ENCODE results near the gene SERTAD2.

The SERTAD2 gene

GRCh38 chr2:64607381-64608304, 46.1 kb downstream of the SERTAD2 start:
- no peak for DNase-seq (ENCODE audit: low read depth)

- peak; percentile 64 for DNase-seq (ENCODE audit: low read depth)
Measured at GRCh38 chr2:64606479-64607363, 47.0 kb downstream of the SERTAD2 start.

GRCh38 chr2:64605991-64606478, 47.7 kb downstream of the SERTAD2 start:
- no peak for DNase-seq (ENCODE audit: low read depth)

DNA sequence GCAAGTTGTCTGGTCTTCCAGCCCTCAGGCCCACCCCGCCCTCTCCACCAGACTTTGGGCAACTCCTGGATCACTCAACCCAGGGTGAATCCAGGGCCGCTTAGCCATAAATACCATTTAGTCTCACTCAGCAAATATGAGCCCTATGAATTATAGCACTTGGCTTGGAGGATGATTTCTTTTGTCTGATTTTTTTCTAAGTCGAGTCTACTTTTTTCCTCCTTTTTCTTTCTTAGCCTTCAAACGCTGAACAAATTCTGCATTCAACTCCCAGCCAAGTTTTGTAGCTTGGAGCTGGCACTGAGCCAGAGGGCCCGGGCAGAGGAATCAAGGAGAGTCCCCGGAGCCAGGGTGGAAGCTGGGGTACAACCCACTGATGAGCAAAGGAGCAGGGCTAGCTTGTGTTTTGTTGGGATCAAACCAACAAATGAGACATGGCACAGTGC, 48.7 kb downstream of the SERTAD2 start:
- no peak for DNase-seq (ENCODE audit: low read depth)

DNA sequence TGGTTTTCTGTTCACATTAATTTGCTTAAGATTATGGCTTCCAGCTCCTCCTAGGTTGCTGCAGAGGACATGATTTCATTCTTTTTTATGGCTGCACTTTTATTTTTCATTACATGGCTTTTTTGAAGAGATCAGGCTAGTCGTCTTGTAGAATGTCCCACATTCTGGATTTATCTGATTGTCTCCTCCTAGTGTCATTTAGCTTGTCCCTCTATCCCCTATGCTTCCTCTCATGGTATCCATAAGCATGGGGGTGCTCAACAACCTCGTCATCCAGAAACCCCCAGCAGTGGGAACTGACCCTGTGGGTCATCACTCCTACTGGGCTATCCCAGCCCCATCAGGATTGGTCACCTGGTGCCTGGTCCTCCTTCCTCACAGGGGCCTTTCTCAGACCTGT, 49.6 kb downstream of the SERTAD2 start:
- no peak for DNase-seq (ENCODE audit: low read depth)

GRCh38 chr2:64602436-64602835, 51.3 kb downstream of the SERTAD2 start:
- no peak for DNase-seq (ENCODE audit: low read depth)

GRCh38 chr2:64601785-64602391, 51.8 kb downstream of the SERTAD2 start:
- DNase-seq (ENCODE audit: low read depth), result no peak

DNA sequence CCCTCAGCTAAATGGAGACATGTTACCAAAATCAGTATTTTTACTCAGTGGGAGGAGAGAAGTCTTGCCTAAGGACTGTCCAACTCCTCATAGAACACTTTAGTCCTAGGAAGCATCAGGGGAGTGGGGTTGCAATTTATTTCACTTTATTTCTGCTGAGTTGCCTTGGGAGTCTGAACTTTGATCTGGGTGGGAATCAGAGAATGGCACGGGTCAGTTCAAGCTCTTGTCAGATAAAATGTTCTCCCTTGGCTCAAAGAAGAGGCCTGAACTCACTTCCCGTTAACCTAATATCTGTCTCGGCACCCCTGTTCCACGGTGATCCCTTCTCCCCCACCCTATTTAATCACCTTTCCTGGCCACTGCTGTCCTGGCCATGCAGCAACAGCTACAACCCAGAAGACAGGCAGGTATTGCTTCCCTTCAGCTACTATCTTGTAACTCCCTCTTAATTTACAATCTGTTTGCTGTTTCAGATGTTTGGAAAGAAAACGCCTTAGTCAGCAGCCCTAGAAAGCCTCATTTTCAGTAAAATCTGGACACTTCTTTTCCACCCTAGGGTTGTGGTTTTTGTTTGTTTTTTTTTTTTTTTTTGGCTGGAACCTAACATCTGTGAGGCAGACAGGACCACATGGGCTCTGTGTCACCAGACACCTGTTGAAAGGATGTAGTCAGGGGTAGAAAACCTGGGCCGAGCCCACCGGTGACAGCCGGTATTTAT, 52.5 kb downstream of the SERTAD2 start:
- no peak for DNase-seq (ENCODE audit: low read depth)

- DNase-seq (ENCODE audit: low read depth), result no peak
Measured at GRCh38 chr2:64599469-64599868, 54.2 kb downstream of the SERTAD2 start.

DNA sequence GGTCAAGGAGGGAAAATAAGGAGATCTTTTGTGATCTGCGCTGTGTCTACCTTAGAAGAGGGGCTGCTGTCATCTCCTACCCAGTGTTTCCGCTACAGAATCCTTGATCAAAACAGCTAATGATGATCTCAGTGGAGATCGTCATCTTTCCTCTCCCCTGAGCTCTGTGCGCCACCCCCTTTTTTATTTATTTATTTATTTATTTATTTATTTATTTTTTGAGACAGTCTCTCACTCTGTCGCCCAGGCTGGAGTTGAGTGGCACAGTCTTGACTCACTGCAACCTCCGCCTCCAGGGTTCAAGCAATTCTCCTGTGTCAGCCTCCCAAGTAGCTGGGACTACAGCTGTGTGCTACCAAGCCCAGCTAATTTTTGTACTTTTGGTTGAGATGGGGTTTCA, 55.5 kb downstream of the SERTAD2 start:
- no peak for DNase-seq (ENCODE audit: low read depth)

GRCh38 chr2:64595397-64596176, 58.1 kb downstream of the SERTAD2 start:
- DNase-seq (ENCODE audit: low read depth), result no peak

DNA sequence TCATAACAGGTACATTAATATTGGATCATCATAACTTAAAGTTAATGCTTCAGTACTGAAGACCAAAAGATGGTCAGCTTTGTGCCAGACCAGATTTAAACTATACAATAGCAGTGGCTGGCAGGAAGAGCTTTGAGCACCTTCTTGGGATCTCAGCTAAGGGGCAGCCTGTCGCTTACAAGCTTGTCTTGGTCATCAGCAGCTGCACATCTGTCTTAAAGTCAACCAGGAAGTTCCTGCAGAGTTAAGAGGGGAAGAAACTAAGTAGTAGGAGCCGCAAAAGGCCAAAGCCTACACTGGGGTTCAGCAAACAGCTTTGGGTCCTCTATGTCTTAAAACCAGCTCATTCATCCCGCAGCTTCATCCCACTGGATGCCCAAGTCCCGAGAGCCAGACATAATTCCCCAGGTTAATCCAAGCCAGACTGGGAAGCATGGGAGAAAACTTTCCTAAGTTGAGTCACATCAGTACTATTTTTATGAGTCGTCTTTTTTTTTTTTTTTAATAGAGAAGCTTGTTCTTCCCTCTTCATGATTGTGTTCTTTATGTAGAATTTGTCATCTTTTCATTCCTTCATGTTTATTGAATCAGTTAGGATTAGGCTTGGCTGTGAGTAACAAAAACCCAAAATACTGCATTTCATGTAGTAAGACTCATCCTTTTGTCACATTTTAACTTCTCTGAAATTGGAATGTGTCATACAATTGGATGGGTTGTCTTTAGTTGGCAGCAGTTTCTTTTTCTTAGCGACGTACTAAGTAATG, 59.3 kb downstream of the SERTAD2 start:
- no peak for DNase-seq (ENCODE audit: low read depth)

DNA sequence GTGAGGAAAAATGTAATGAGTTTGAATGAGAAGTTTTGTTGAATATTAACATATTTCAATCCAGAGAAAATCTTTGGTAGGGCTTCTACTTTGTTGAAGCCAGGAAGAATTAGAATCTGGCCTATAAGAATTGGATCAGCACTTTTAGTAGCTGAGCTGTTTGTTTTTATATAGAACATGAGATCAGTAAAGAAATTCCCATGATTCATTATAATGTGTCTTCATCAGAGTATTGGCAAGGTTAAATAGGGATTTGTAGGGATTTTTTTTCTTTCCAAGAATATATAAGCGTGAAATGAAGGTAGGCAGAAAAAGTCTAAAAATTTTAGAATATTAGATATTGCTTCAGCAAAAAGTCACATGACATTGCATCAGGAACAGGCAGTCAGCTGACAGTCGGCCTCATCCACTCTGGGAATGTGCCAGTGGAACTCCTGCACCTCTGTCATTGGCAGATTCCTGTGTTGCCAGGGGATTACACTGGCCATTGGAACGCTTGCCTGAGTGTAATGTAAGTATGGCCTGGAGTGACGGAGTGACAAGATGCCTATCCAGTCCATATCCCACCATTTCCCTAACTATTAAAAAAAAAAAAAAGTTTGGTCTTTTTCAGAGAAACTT, 60.6 kb downstream of the SERTAD2 start:
- no peak for DNase-seq (ENCODE audit: low read depth)

DNA sequence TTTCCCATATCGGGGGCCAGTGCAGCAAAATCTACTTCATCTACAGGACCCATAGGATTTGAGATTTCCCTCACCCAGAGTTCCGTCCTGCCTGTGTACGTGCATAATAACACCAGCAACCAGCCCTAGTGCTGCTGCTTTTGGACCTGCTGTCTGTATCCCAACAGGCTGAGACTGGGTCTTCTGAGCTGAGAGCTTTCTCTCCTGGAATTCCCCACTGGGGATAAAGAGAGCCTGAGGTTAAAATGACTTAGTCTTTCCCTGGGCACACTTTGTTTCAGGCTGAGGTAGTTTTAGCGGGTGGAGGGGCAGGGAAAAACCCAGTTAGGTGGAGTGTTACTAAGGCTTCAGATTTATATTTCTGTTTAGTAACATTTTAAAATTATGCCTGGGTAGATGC, 62.5 kb downstream of the SERTAD2 start:
- no peak for DNase-seq (ENCODE audit: low read depth)

- no peak for DNase-seq (ENCODE audit: low read depth)
Measured at GRCh38 chr2:64587561-64587960, 66.2 kb downstream of the SERTAD2 start.

GRCh38 chr2:64586883-64587481, 66.7 kb downstream of the SERTAD2 start:
- DNase-seq (ENCODE audit: low read depth), result no peak

- DNase-seq (ENCODE audit: low read depth), result no peak
Measured at GRCh38 chr2:64586054-64586453, 67.7 kb downstream of the SERTAD2 start.

GRCh38 chr2:64582774-64583340, 70.9 kb downstream of the SERTAD2 start:
- DNase-seq (ENCODE audit: low read depth), result no peak

Measured in stimulated activated CD8-positive, alpha-beta memory T cell treated with anti-CD3 and anti-CD28 coated beads, Interleukin-7, amount 100 ng/mL, for 24 hours (primary cell).